ENCODE measurements around the gene HMGB1.
A peak's percentile ranks its signal among the peaks of the same experiment; 100 is the strongest.

The HMGB1 gene

GRCh38 chr13:30431269-30431940, 34.3 kb downstream of the HMGB1 start:
- no peak for DNase-seq

GRCh38 chr13:30429721-30430694, 35.7 kb downstream of the HMGB1 start:
- DNase-seq = no peak

GRCh38 chr13:30429235-30429634, 36.5 kb downstream of the HMGB1 start:
- DNase-seq = no peak

GRCh38 chr13:30423891-30424290, 41.8 kb downstream of the HMGB1 start:
- DNase-seq = no peak

GRCh38 chr13:30422054-30422839, 43.5 kb downstream of the HMGB1 start, which contains the start of gene UBE2L5:
Gene UBE2L5, plus strand, starts transcription at chr13:30422493. Its CDS starts 5,498 bp downstream, at chr13:30427991.
- peak; percentile 79 for DNase-seq

GRCh38 chr13:30421093-30422053, 44.4 kb downstream of the HMGB1 start:
- peak; percentile 94 for DNase-seq

GRCh38 chr13:30418717-30419459, 46.8 kb downstream of the HMGB1 start:
- DNase-seq = no peak

- DNase-seq = no peak
Observed at GRCh38 chr13:30418075-30418716, 47.5 kb downstream of the HMGB1 start.

GRCh38 chr13:30416471-30416870, 49.3 kb downstream of the HMGB1 start:
- DNase-seq = no peak

- no peak for DNase-seq
Observed at GRCh38 chr13:30415430-30416030, 50.2 kb downstream of the HMGB1 start.

- DNase-seq = no peak
Observed at GRCh38 chr13:30413842-30414241, 51.9 kb downstream of the HMGB1 start.

GRCh38 chr13:30412346-30412745, 53.4 kb downstream of the HMGB1 start:
- DNase-seq = no peak

- no peak for DNase-seq
Observed at GRCh38 chr13:30410705-30411125, 55.0 kb downstream of the HMGB1 start.

- no peak for DNase-seq
Observed at GRCh38 chr13:30409886-30410704, 55.6 kb downstream of the HMGB1 start.

- peak; percentile 78 for DNase-seq
Observed at GRCh38 chr13:30408319-30409101, 57.2 kb downstream of the HMGB1 start.

GRCh38 chr13:30406779-30407416, 58.8 kb downstream of the HMGB1 start:
- no peak for DNase-seq
